Calu3 (cell line): ENCODE results near the gene MT2A. TPM values are rescaled to one million over a fixed set of nuclear protein-coding genes. Genes with fewer than 3 reads are reported as not detected.
A peak's percentile ranks its signal among the peaks of the same experiment; 100 is the strongest.
"Not testable (repeated sequence)": the region's sequence is repeated elsewhere in the genome, so short reads cannot be mapped to it uniquely, and the experiment has no call there.

Experiments used
- BruUV-seq: library from RNA; stranded (reverse); fragments of 400-500 nt; replicated peaks from 2 replicates; lab custom pipeline; 2021; lab: Mats Ljungman, UMichigan
- CTCF ChIA-PET: fragments of 300-600 bp; sonication (Branson Sonifier 250); formaldehyde crosslinking; loops from one replicate; lab custom pipeline; 2022; ENCODE audit warnings: antibody characterized with exemption; lab: Charles Lee
- DNase-seq: peaks from one replicate; pipeline ENCODE4 v3.0.0; 2022
- H3K27ac Mint-ChIP-seq: one replicate; pipeline ENCODE4 v1.8.0; 2022; ENCODE audit warnings: mixed read lengths; ENCODE audit not compliant: unreplicated experiment
- H3K27me3 Mint-ChIP-seq: one replicate; pipeline ENCODE4 v1.8.0; 2022; ENCODE audit warnings: mixed read lengths; ENCODE audit not compliant: unreplicated experiment
- H3K36me3 Mint-ChIP-seq: one replicate; pipeline ENCODE4 v1.8.0; 2022; ENCODE audit warnings: mild to moderate bottlenecking, moderate library complexity, mixed read lengths; ENCODE audit not compliant: insufficient read depth, unreplicated experiment
- H3K4me1 Mint-ChIP-seq: one replicate; pipeline ENCODE4 v1.8.0; 2022; ENCODE audit warnings: mild to moderate bottlenecking, low read depth, mixed read lengths; ENCODE audit not compliant: unreplicated experiment
- H3K4me3 Mint-ChIP-seq: one replicate; pipeline ENCODE4 v1.8.0; 2022; ENCODE audit warnings: mild to moderate bottlenecking, low read depth, moderate library complexity, mixed read lengths; ENCODE audit not compliant: unreplicated experiment
- H3K9me3 Mint-ChIP-seq: one replicate; pipeline ENCODE4 v1.8.0; 2022; ENCODE audit warnings: low read depth, mixed read lengths; ENCODE audit not compliant: unreplicated experiment
- CTCF ChIP-seq: fragments of 200-600 bp; IDR thresholded peaks from one replicate; pipeline ENCODE4 v1.8.0; 2022; ENCODE audit warnings: antibody characterized with exemption; ENCODE audit not compliant: unreplicated experiment
- intact Hi-C: fragments of 100-400 bp; cut with micrococcal nuclease; formaldehyde crosslinking; loops from one replicate; pipeline ENCODE4 v1.10.0; 2022; ENCODE audit not compliant: unreplicated experiment
- total RNA-seq: library from RNA; stranded (reverse); gene quantifications from 2 replicates; pipeline ENCODE4 v1.2.3, GENCODE V29; 2022

Gene MT2A
- total RNA-seq, 1 experiment from 2014 or later, result 8.2 TPM

- Mint-ChIP-seq H3K9me3 (no peaks in the 10 kb centered on the region), H3K27me3 (peaks cover 50% of the 10 kb centered on the region), H3K4me3 (no peak overlapping the region), H3K27ac (no peak overlapping the region), H3K36me3 (peaks cover 8% of the 10 kb centered on the region), H3K4me1 (peaks cover 10% of the 10 kb centered on the region)
- intact Hi-C loops, result no loop called here
- no TSS peak for BruUV-seq
- no peak for DNase-seq
- CTCF ChIA-PET, result no interaction called here
- TF ChIP-seq CTCF, result no peak
Observed at GRCh38 chr16:56620339-56620897, 12.0 kb downstream of the MT2A start.

- H3K9me3 Mint-ChIP-seq, intact Hi-C loops, H3K27ac Mint-ChIP-seq, BruUV-seq, H3K36me3 Mint-ChIP-seq, H3K4me3 Mint-ChIP-seq, DNase-seq: not testable (repeated sequence)
- Mint-ChIP-seq H3K27me3 (peaks cover 56% of the 10 kb centered on the region), H3K4me1 (peaks cover 18% of the 10 kb centered on the region)
- CTCF ChIA-PET, result interaction anchor here (0.7 kb wide), 1 partner anchor 1374 kb away, joined by 6 read pairs; no protein-coding TSS in a partner anchor
Observed at GRCh38 chr16:56621665-56622445, 13.5 kb downstream of the MT2A start.

- H3K36me3 Mint-ChIP-seq, intact Hi-C loops, H3K4me3 Mint-ChIP-seq, H3K9me3 Mint-ChIP-seq, DNase-seq, H3K27ac Mint-ChIP-seq, BruUV-seq: not testable (repeated sequence)
- peaks cover 23% of the 10 kb centered on the region for H3K4me1 Mint-ChIP-seq
- H3K27me3 Mint-ChIP-seq, result peaks cover 44% of the 10 kb centered on the region
- CTCF ChIA-PET, result interaction anchor here (0.5 kb wide), 1 partner anchor 287 kb away, joined by 4 read pairs; no protein-coding TSS in a partner anchor
Observed at GRCh38 chr16:56623184-56623583, 14.8 kb downstream of the MT2A start.

- no peak for DNase-seq
- CTCF ChIA-PET, result interaction anchor here (0.5 kb wide), 1 partner anchor 287 kb away, joined by 4 read pairs; no protein-coding TSS in a partner anchor
- H3K27ac Mint-ChIP-seq, result no peak overlapping the region
- no TSS peak for BruUV-seq
- peaks cover 23% of the 10 kb centered on the region for H3K4me1 Mint-ChIP-seq
- H3K36me3 Mint-ChIP-seq, result peaks cover 8% of the 10 kb centered on the region
- H3K9me3 Mint-ChIP-seq, result no peaks in the 10 kb centered on the region
- no peak overlapping the region for H3K4me3 Mint-ChIP-seq
- intact Hi-C loops, result no loop called here
- peaks cover 40% of the 10 kb centered on the region for H3K27me3 Mint-ChIP-seq
- no peak for TF ChIP-seq CTCF
Observed at GRCh38 chr16:56623637-56624036, 15.3 kb downstream of the MT2A start.

GRCh38 chr16:56625140-56625942 is 17.0 kb downstream of the MT2A start, which contains the start of gene MT1E:
Gene MT1E, plus strand, starts transcription at chr16:56625781. Its CDS starts 71 bp downstream, at chr16:56625852.
- H3K4me3 Mint-ChIP-seq, result peak within 1 kb of the TSS; percentile 84
- peaks cover 8% of the 10 kb centered on the region for H3K36me3 Mint-ChIP-seq
- H3K27ac Mint-ChIP-seq, result peak within 1 kb of the TSS; percentile 42
- CTCF ChIA-PET, result interaction anchor here (2.4 kb wide), 1 partner anchor 17 kb away, joined by 6 read pairs; the partner anchor contains the start of gene MT2A
- no peak for TF ChIP-seq CTCF
- peaks cover 23% of the 10 kb centered on the region for H3K4me1 Mint-ChIP-seq
- intact Hi-C loops, result no loop called here
- BruUV-seq, result no TSS peak
- H3K27me3 Mint-ChIP-seq, result peaks cover 39% of the 10 kb centered on the region
- H3K9me3 Mint-ChIP-seq, result no peaks in the 10 kb centered on the region
- no peak for DNase-seq
